DND-41 (cell line): ENCODE measurements around the gene CTDSPL2.

Source experiments
- ATAC-seq: fragments of 200-7000 bp; cut with Tn5 transposase; 3 replicates; pipeline ENCODE4 v1.9.1; 2021; ENCODE audit warnings: low read depth; ENCODE audit not compliant: insufficient read depth
- DNase-seq: peaks from one replicate; pipeline ENCODE4 v3.0.0-alpha.2; 2020
- H2AFZ ChIP-seq: 2 replicates; pipeline ENCODE4 v1.6.0; 2012; ENCODE audit warnings: low read depth, low read length
- H3K27ac ChIP-seq: 2 replicates; pipeline ENCODE4 v1.5.1; 2012; ENCODE audit warnings: low read length, inconsistent platforms
- H3K27me3 ChIP-seq: fragments of 200-600 bp; sonication (generic); 2 replicates; pipeline ENCODE4 v1.6.0; 2012; ENCODE audit warnings: low read length, mild to moderate bottlenecking, inconsistent platforms; ENCODE audit not compliant: insufficient read depth, poor library complexity
- H3K36me3 ChIP-seq: 2 replicates; pipeline ENCODE4 v1.5.1; 2012; ENCODE audit warnings: low read length, inconsistent platforms; ENCODE audit not compliant: insufficient read depth
- H3K4me1 ChIP-seq: 2 replicates; pipeline ENCODE4 v1.5.1; 2012; ENCODE audit warnings: mild to moderate bottlenecking, low read length; ENCODE audit not compliant: insufficient read depth
- H3K4me2 ChIP-seq: 2 replicates; pipeline ENCODE4 v1.6.0; 2012; ENCODE audit warnings: mild to moderate bottlenecking, moderate library complexity, low read length, inconsistent platforms; ENCODE audit not compliant: insufficient read depth
- H3K4me3 ChIP-seq, 2 experiments: fragments of 200-600 bp in 1 of 2; shearing (Covaris generic) in 1 of 2; 2 replicates each; pipeline ENCODE4 v1.5.1; 2012 to 2016; ENCODE audit warnings: inconsistent platforms in 2 of 2, low read length in 2 of 2, mild to moderate bottlenecking in 2 of 2, low read depth in 1 of 2, moderate library complexity in 1 of 2
- H3K79me2 ChIP-seq: 2 replicates; pipeline ENCODE4 v1.6.0; 2012; ENCODE audit warnings: low read length, inconsistent platforms; ENCODE audit not compliant: insufficient read depth
- H3K9ac ChIP-seq: 2 replicates; pipeline ENCODE4 v1.6.0; 2012; ENCODE audit warnings: low read depth, mild to moderate bottlenecking, inconsistent platforms, low read length, moderate library complexity
- H3K9me3 ChIP-seq: 2 replicates; pipeline ENCODE4 v1.5.1; 2012; ENCODE audit warnings: low read length, moderate library complexity, mild to moderate bottlenecking, inconsistent platforms; ENCODE audit not compliant: insufficient read depth, severe bottlenecking
- H4K20me1 ChIP-seq: 2 replicates; pipeline ENCODE4 v1.6.0; 2012; ENCODE audit warnings: low read length; ENCODE audit not compliant: insufficient read depth
- CTCF ChIP-seq: IDR thresholded peaks from 2 replicates; pipeline ENCODE4 v1.5.1; 2012; ENCODE audit warnings: borderline replicate concordance, low read length, moderate library complexity, mild to moderate bottlenecking; ENCODE audit not compliant: poor library complexity, severe bottlenecking; ENCODE audit errors: extremely low read depth
- EZH2 ChIP-seq: IDR thresholded peaks from 3 replicates; pipeline ENCODE4 v1.6.1; 2012; ENCODE audit warnings: borderline replicate concordance, low read depth, mild to moderate bottlenecking, moderate library complexity, low read length, inconsistent platforms; ENCODE audit not compliant: severe bottlenecking

CTDSPL2 gene

GRCh38 chr15:44570361-44570760 is 142.9 kb downstream of the CTDSPL2 start:
- no peaks in the 10 kb centered on the region for H4K20me1 ChIP-seq
- no peaks in the 10 kb centered on the region for H3K79me2 ChIP-seq
- peaks cover under 1% of the 10 kb centered on the region for H3K9me3 ChIP-seq
- no peak for DNase-seq
- no peak for TF ChIP-seq EZH2
- TF ChIP-seq CTCF, result no peak
- H3K27ac ChIP-seq, result no peak overlapping the region
- no peak overlapping the region for H3K9ac ChIP-seq
- H3K36me3 ChIP-seq, result peaks cover 46% of the 10 kb centered on the region
- H3K4me2 ChIP-seq, result no peak overlapping the region
- ATAC-seq, result no peak; the same call in 2 of the 3 replicates
- no peaks in the 10 kb centered on the region for H3K4me1 ChIP-seq
- no peak overlapping the region for H2AFZ ChIP-seq
- no peak overlapping the region for H3K4me3 ChIP-seq
- no peaks in the 10 kb centered on the region for H3K27me3 ChIP-seq

GRCh38 chr15:44573386-44573785 is 146.0 kb downstream of the CTDSPL2 start:
- H3K4me3 ChIP-seq, result no peak overlapping the region
- no peak overlapping the region for H3K9ac ChIP-seq
- H3K79me2 ChIP-seq, result no peaks in the 10 kb centered on the region
- no peaks in the 10 kb centered on the region for H3K9me3 ChIP-seq
- H3K27me3 ChIP-seq, result no peaks in the 10 kb centered on the region
- ATAC-seq (no peak), DNase-seq (no peak)
- no peak overlapping the region for H3K4me2 ChIP-seq
- peaks cover 28% of the 10 kb centered on the region for H3K36me3 ChIP-seq
- H3K4me1 ChIP-seq, result peaks cover 1% of the 10 kb centered on the region; the same call in 1 of the 2 replicates
- H2AFZ ChIP-seq, result no peak overlapping the region
- no peak for TF ChIP-seq EZH2
- TF ChIP-seq CTCF, result no peak
- no peaks in the 10 kb centered on the region for H4K20me1 ChIP-seq
- no peak overlapping the region for H3K27ac ChIP-seq

GRCh38 chr15:44574734-44575133 is 147.3 kb downstream of the CTDSPL2 start:
- Histone ChIP-seq H3K36me3 (peaks cover 26% of the 10 kb centered on the region), H3K27me3 (no peaks in the 10 kb centered on the region), H4K20me1 (no peaks in the 10 kb centered on the region), H3K9ac (no peak overlapping the region), H3K27ac (no peak overlapping the region), H3K4me2 (no peak overlapping the region), H3K4me1 (peaks cover 11% of the 10 kb centered on the region), H2AFZ (no peak overlapping the region), H3K9me3 (no peaks in the 10 kb centered on the region), H3K79me2 (no peaks in the 10 kb centered on the region), H3K4me3 (no peak overlapping the region)
- no peak for DNase-seq
- TF ChIP-seq CTCF, result no peak
- TF ChIP-seq EZH2, result no peak
- ATAC-seq, result no peak
